HEK293T (cell line): ENCODE data around the gene PEX6.

ENCODE experiments used
- BHLHE40 ChIP-seq: fragments of 450-650 bp; IDR thresholded peaks from 2 replicates; pipeline ENCODE4 v1.6.1; 2016; ENCODE audit warnings: mild to moderate bottlenecking, moderate library complexity, borderline replicate concordance
- ELF4 ChIP-seq: fragments of 450-650 bp; IDR thresholded peaks from 2 replicates; pipeline ENCODE4 v1.6.1; 2017; ENCODE audit warnings: antibody characterized with exemption
- FOXA1 ChIP-seq: fragments of 450-650 bp; IDR thresholded peaks from 2 replicates; pipeline ENCODE4 v1.6.1; 2016; ENCODE audit warnings: mild to moderate bottlenecking
- FOXK2 ChIP-seq: fragments of 450-650 bp; IDR thresholded peaks from 2 replicates; pipeline ENCODE4 v1.6.1; 2016; ENCODE audit warnings: mild to moderate bottlenecking
- FOXM1 ChIP-seq: fragments of 450-650 bp; IDR thresholded peaks from 2 replicates; pipeline ENCODE4 v1.6.1; 2017; ENCODE audit warnings: mild to moderate bottlenecking, borderline replicate concordance
- L3MBTL2 ChIP-seq: fragments of 450-650 bp; conservative IDR thresholded peaks from 2 replicates; pipeline ENCODE4 v1.6.1; 2016; ENCODE audit warnings: mild to moderate bottlenecking
- PKNOX1 ChIP-seq: fragments of 450-650 bp; IDR thresholded peaks from 2 replicates; pipeline ENCODE4 v1.6.1; 2016
- SP1 ChIP-seq: fragments of 450-650 bp; IDR thresholded peaks from 2 replicates; pipeline ENCODE4 v1.6.1; 2017
- SUZ12 ChIP-seq: fragments of 450-650 bp; IDR thresholded peaks from 2 replicates; pipeline ENCODE4 v1.6.1; 2016; ENCODE audit warnings: mild to moderate bottlenecking
- TARDBP ChIP-seq: fragments of 450-650 bp; IDR thresholded peaks from 2 replicates; pipeline ENCODE4 v1.6.1; 2016
- ZNF384 ChIP-seq: fragments of 450-650 bp; IDR thresholded peaks from 2 replicates; pipeline ENCODE4 v1.6.1; 2016

- TF ChIP-seq FOXK2 (no peak), FOXA1 (no peak), FOXM1 (no peak), ZNF384 (no peak), ELF4 (no peak), L3MBTL2 (no peak), BHLHE40 (no peak), PKNOX1 (no peak), TARDBP (no peak), SP1 (no peak), SUZ12 (no peak)
Observed at GRCh38 chr6:42961020-42961470, 17.9 kb downstream of the PEX6 start.
